A673 (cell line): ENCODE data around the gene GDF11. TPM values are rescaled to one million over a fixed set of nuclear protein-coding genes. Genes with fewer than 3 reads are reported as not detected.

Source experiments
- BruUV-seq: library from RNA; stranded (reverse); fragments of 400-500 nt; replicated peaks from 2 replicates; lab custom pipeline; 2021; lab: Mats Ljungman, UMichigan
- CTCF ChIA-PET: fragments of 300-600 bp; sonication (Branson Sonifier 250); formaldehyde crosslinking; loops from one replicate; lab custom pipeline; 2022; ENCODE audit warnings: antibody characterized with exemption; lab: Charles Lee
- POLR2A ChIA-PET: fragments of 300-600 bp; sonication (Branson Sonifier 250); formaldehyde crosslinking; loops from one replicate; lab custom pipeline; 2022; ENCODE audit warnings: antibody characterized with exemption; ENCODE audit not compliant: low non-redundant PET; lab: Charles Lee
- DNase-seq: peaks from one replicate; pipeline ENCODE4 v3.0.0-alpha.2; 2015; ENCODE audit warnings: low spot score
- H3K27ac ChIP-seq: fragments of 200-600 bp; sonication (generic); 2 replicates; pipeline ENCODE4 v1.5.1; 2016; ENCODE audit warnings: mixed run types, low read depth, mild to moderate bottlenecking, mixed read lengths, antibody characterized with exemption, low read length; ENCODE audit not compliant: poor library complexity, severe bottlenecking
- H3K27me3 ChIP-seq: fragments of 200-600 bp; sonication (generic); replicated peaks from 2 replicates; pipeline ENCODE4 v1.6.1; 2017; ENCODE audit warnings: mixed run types, low read depth, mild to moderate bottlenecking, mixed read lengths, antibody characterized with exemption, low read length; ENCODE audit not compliant: insufficient read depth, poor library complexity
- H3K36me3 ChIP-seq: fragments of 200-600 bp; sonication (generic); 2 replicates; pipeline ENCODE4 v1.6.1; 2016; ENCODE audit warnings: mixed run types, mild to moderate bottlenecking, mixed read lengths, antibody characterized with exemption, low read length; ENCODE audit not compliant: insufficient read depth, poor library complexity, severe bottlenecking
- H3K4me1 ChIP-seq: fragments of 200-600 bp; sonication (generic); 2 replicates; pipeline ENCODE4 v1.6.1; 2017; ENCODE audit warnings: mixed run types, mild to moderate bottlenecking, mixed read lengths, antibody characterized with exemption, low read length; ENCODE audit not compliant: insufficient read depth, poor library complexity, severe bottlenecking
- H3K4me3 ChIP-seq: fragments of 200-600 bp; sonication (generic); 2 replicates; pipeline ENCODE4 v1.5.1; 2016; ENCODE audit warnings: low read depth, mixed run types, mild to moderate bottlenecking, mixed read lengths, low read length; ENCODE audit not compliant: poor library complexity, severe bottlenecking
- H3K9me3 ChIP-seq: fragments of 200-600 bp; sonication (generic); 2 replicates; pipeline ENCODE4 v1.6.1; 2016; ENCODE audit warnings: mixed run types, low read depth, mild to moderate bottlenecking, mixed read lengths, antibody characterized with exemption, low read length; ENCODE audit not compliant: poor library complexity, severe bottlenecking
- CTCF ChIP-seq: fragments of 300-800, 200-600 bp; sonication (generic); conservative IDR thresholded peaks from 2 replicates; pipeline ENCODE4 v1.5.1; 2017; ENCODE audit warnings: low read depth, mild to moderate bottlenecking, antibody characterized with exemption, low read length, moderate library complexity, mixed read lengths
- EZH2 ChIP-seq: fragments of 200-600 bp; sonication (generic); IDR thresholded peaks from 2 replicates; pipeline ENCODE4 v1.6.1; 2017; ENCODE audit warnings: borderline replicate concordance, low read depth, mild to moderate bottlenecking, mixed read lengths, antibody characterized with exemption, low read length; ENCODE audit not compliant: poor library complexity, severe bottlenecking
- intact Hi-C: fragments of 100-400 bp; cut with micrococcal nuclease; formaldehyde crosslinking; loops from one replicate; pipeline ENCODE4 v1.10.0; 2022; ENCODE audit not compliant: unreplicated experiment
- total RNA-seq: library from RNA; stranded (reverse); gene quantifications from 2 replicates; pipeline ENCODE4 v1.2.3, GENCODE V29; 2021

The GDF11 gene
- total RNA-seq, 1 experiment from 2014 or later = 38.4 TPM

GRCh38 chr12:55698965-55699364 is 44.0 kb upstream of the GDF11 start:
- ChIA-PET CTCF (no interaction called here), POLR2A (interaction anchor here (0.5 to 0.6 kb wide), 2 partner anchors 180 to 931 kb away, joined by 4 to 8 read pairs; partner anchors contain the start of gene BAZ2A)
- H3K36me3 ChIP-seq = no peaks in the 10 kb centered on the region
- no peak overlapping the region for H3K4me3 ChIP-seq
- no TSS peak for BruUV-seq
- no peak for TF ChIP-seq CTCF
- no peaks in the 10 kb centered on the region for H3K9me3 ChIP-seq
- DNase-seq = no peak
- intact Hi-C loops = no loop called here
- H3K27me3 ChIP-seq = no peaks in the 10 kb centered on the region
- H3K27ac ChIP-seq = no peak overlapping the region
- H3K4me1 ChIP-seq = peaks cover 2% of the 10 kb centered on the region

- H3K27me3 ChIP-seq = no peaks in the 10 kb centered on the region
- H3K4me1 ChIP-seq = peaks cover 8% of the 10 kb centered on the region
- no peaks in the 10 kb centered on the region for H3K36me3 ChIP-seq
- no TSS peak for BruUV-seq
- TF ChIP-seq CTCF (no peak), EZH2 (no peak)
- CTCF ChIA-PET = interaction anchor here (0.6 kb wide), 1 partner anchor 262 kb away, joined by 3 read pairs; no protein-coding TSS in a partner anchor
- no peaks in the 10 kb centered on the region for H3K9me3 ChIP-seq
- POLR2A ChIA-PET = interaction anchor here (0.5 to 0.7 kb wide), 2 partner anchors 44 to 930 kb away, joined by 3 to 8 read pairs; partner anchors contain the start of gene BAZ2A
- DNase-seq = no peak
- H3K4me3 ChIP-seq = no peak overlapping the region
- no peak overlapping the region for H3K27ac ChIP-seq
- intact Hi-C loops = no loop called here
Measured at GRCh38 chr12:55699471-55700055, 43.4 kb upstream of the GDF11 start.

GRCh38 chr12:55700255-55701018 is 42.5 kb upstream of the GDF11 start:
- POLR2A ChIA-PET = no interaction called here
- peaks cover 9% of the 10 kb centered on the region for H3K4me1 ChIP-seq
- H3K27ac ChIP-seq = no peak overlapping the region
- intact Hi-C loops = no loop called here
- no peaks in the 10 kb centered on the region for H3K27me3 ChIP-seq
- TF ChIP-seq EZH2 = no peak
- DNase-seq = no peak
- no peaks in the 10 kb centered on the region for H3K9me3 ChIP-seq
- no peaks in the 10 kb centered on the region for H3K36me3 ChIP-seq
- CTCF ChIA-PET = interaction anchor here (0.6 kb wide), 1 partner anchor 261 kb away, joined by 3 read pairs; no protein-coding TSS in a partner anchor
- no peak overlapping the region for H3K4me3 ChIP-seq
- BruUV-seq = no TSS peak
